Lung (tissue), 12 donors: ENCODE results near the gene KISS1R. TPM values are rescaled to one million over a fixed set of nuclear protein-coding genes. Genes with fewer than 3 reads are reported as not detected.

Experiments used
- ATAC-seq: fragments of 200-7000 bp; cut with Tn5 transposase; one replicate; pipeline ENCODE4 v1.9.1; 2020; ENCODE audit warnings: moderate number of reproducible peaks; ENCODE audit not compliant: insufficient read depth, low FRiP score
- DNase-seq, 3 donors: peaks; one replicate each; pipeline ENCODE4 v3.0.0-alpha.2; 2013 to 2017
- H3K27ac ChIP-seq, 2 donors: one replicate each; pipeline ENCODE4 v1.5.1; 2013; ENCODE audit warnings: mild to moderate bottlenecking in 2 of 2, moderate library complexity in 2 of 2, control low read depth in 1 of 2, inconsistent platforms in 1 of 2, low read depth in 1 of 2, low read length in 1 of 2
- H3K27me3 ChIP-seq, 3 donors: one replicate each; pipeline ENCODE4 v1.5.1; 2013; ENCODE audit warnings: low read length in 2 of 3; ENCODE audit not compliant: control insufficient read depth in 3 of 3, insufficient read depth in 3 of 3
- H3K36me3 ChIP-seq, 4 donors: one replicate each; pipeline ENCODE4 v1.5.1; 2013; ENCODE audit warnings: low read length in 4 of 4, mild to moderate bottlenecking in 1 of 4, moderate library complexity in 1 of 4; ENCODE audit not compliant: control insufficient read depth in 4 of 4, insufficient read depth in 4 of 4
- H3K4me1 ChIP-seq, 5 donors: one replicate each; pipeline ENCODE4 v1.5.1; 2013; ENCODE audit warnings: low read length in 5 of 5, mild to moderate bottlenecking in 2 of 5, moderate library complexity in 1 of 5; ENCODE audit not compliant: control insufficient read depth in 5 of 5, insufficient read depth in 5 of 5
- H3K4me3 ChIP-seq: one replicate; pipeline ENCODE4 v1.5.1; 2013; ENCODE audit warnings: mild to moderate bottlenecking, control low read depth, moderate library complexity
- H3K9ac ChIP-seq, 2 donors: one replicate each; pipeline ENCODE4 v1.5.1; 2013; ENCODE audit warnings: low read length in 2 of 2, control low read depth in 1 of 2; ENCODE audit not compliant: insufficient read depth in 1 of 2
- H3K9me3 ChIP-seq, 4 donors: one replicate each; pipeline ENCODE4 v1.5.1; 2013; ENCODE audit warnings: low read length in 3 of 4, mild to moderate bottlenecking in 1 of 4, moderate library complexity in 1 of 4; ENCODE audit not compliant: control insufficient read depth in 4 of 4, insufficient read depth in 3 of 4
- CTCF ChIP-seq: IDR thresholded peaks from 2 replicates; pipeline ENCODE4 v1.5.1; 2012; ENCODE audit warnings: mild to moderate bottlenecking; ENCODE audit errors: control extremely low read depth, extremely low read depth
- WGBS, 2 donors: extraction: QIAGEN DNeasy Blood & Tissue Kit; methylation state at CpG; one replicate each; pipeline ENCODE4 v1.1.7; 2013; 5-methylcytosine and 5-hydroxymethylcytosine counted together
- polyA plus RNA-seq, 2 donors: library from polyadenylated mRNA; stranded (reverse); fragments of 200-250 nt; gene quantifications; one replicate each; pipeline ENCODE4 v1.2.1, GENCODE V29; 2013
- total RNA-seq, 2 donors: library from RNA; depleted of rRNA in 1 of 2; stranded (reverse); fragments of >200 nt in 1 of 2; gene quantifications; one replicate each; pipeline ENCODE4 v1.2.1, GENCODE V29; 2014 to 2021
- donor health status: control.
- donor health status: control.
- donor health status: Bipolar disorder and iron deficiency.
- donor health status: healthy.
- donor health status: DM: yes; HTN: yes; CAD: no.

Gene KISS1R
- total and polyA plus RNA-seq, 4 donors = 0.13 to 0.21 TPM; not detected in 2

GRCh38 chr19:931860-932647 lies 14.9 kb downstream of the KISS1R start:
- no peak overlapping the region for H3K4me3 ChIP-seq
- H3K27ac ChIP-seq = peak overlapping the region in 1 of 2 donors; percentile 71
- TF ChIP-seq CTCF = no peak
- whole genome bisulfite sequencing, 2 donors = 85 to 86% methylated on average over 26 to 32 of the region's 32 CpGs
- H3K27me3 ChIP-seq = no peaks in the 10 kb centered on the region
- H3K9ac ChIP-seq = no peak overlapping the region
- peaks cover 7 to 42% (median 25%) of the 10 kb centered on the region in 5 donors for H3K4me1 ChIP-seq
- no peak for ATAC-seq
- H3K9me3 ChIP-seq = no peaks in the 10 kb centered on the region
- DNase-seq = no peak
- peaks cover 0 to 12% (median 4%) of the 10 kb centered on the region in 4 donors for H3K36me3 ChIP-seq

GRCh38 chr19:932648-933552 lies 15.8 kb downstream of the KISS1R start:
- WGBS, 2 donors = 22 to 40% methylated on average over 54 of the region's 54 CpGs
- Histone ChIP-seq H3K36me3 (peaks cover 0 to 12% (median 8%) of the 10 kb centered on the region in 4 donors), H3K4me3 (no peak overlapping the region), H3K4me1 (peaks cover 7 to 40% (median 25%) of the 10 kb centered on the region in 5 donors), H3K9me3 (no peaks in the 10 kb centered on the region), H3K27ac (peak overlapping the region in 1 of 2 donors; percentile 71), H3K9ac (no peak overlapping the region), H3K27me3 (no peaks in the 10 kb centered on the region)
- DNase-seq (peak; percentile 93 to 95 (median 93)), ATAC-seq (peak; percentile 22)
- TF ChIP-seq CTCF = no peak

- no peak for TF ChIP-seq CTCF
- Histone ChIP-seq H3K4me3 (no peak overlapping the region), H3K27ac (peak overlapping the region in 1 of 2 donors; percentile 71), H3K9me3 (no peaks in the 10 kb centered on the region), H3K9ac (no peak overlapping the region), H3K27me3 (no peaks in the 10 kb centered on the region), H3K4me1 (peaks cover 7 to 39% (median 25%) of the 10 kb centered on the region in 5 donors), H3K36me3 (peaks cover 0 to 12% (median 8%) of the 10 kb centered on the region in 4 donors)
- WGBS, 2 donors = 69 to 77% methylated on average over 14 of the region's 14 CpGs
- DNase-seq (no peak), ATAC-seq (no peak)
Observed at GRCh38 chr19:933553-933882, 16.4 kb downstream of the KISS1R start.
